Erythroblast (primary cell): Measurements from ENCODE around the gene UBTF.

Experiments
- DNase-seq, 2 experiments: peaks; one replicate each; lab custom pipeline; 2025; lab: John Stamatoyannopoulos, UW
- GATA1 ChIP-seq: IDR thresholded peaks from 2 replicates; pipeline ENCODE4 v1.6.1; 2011; ENCODE audit warnings: low read depth, mild to moderate bottlenecking, control low read depth, low read length, moderate library complexity
- POLR2A ChIP-seq: IDR thresholded peaks from 2 replicates; pipeline ENCODE4 v1.6.1; 2011; ENCODE audit warnings: mild to moderate bottlenecking, low read length

The UBTF gene

DNA sequence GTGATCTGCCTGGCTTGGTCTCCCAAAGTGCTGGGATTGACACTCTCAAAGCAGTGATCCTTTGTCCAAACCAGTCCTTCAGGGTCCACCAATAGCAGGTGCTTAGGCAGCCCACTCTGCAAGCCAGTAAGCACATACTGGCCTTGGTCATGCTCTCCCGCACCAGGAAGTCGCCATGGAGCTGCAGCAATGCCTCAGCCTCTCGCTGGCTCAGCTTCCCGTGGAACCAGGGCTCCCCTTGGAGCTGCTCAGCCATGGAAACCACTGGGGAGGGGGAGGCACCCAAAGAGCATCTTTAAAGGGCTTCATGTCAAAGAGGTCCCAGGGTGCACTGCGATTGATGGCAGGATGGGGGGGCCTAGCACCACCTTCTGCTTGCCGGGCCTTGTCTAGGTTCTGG, 9.6 kb upstream of the UBTF start:
- TF ChIP-seq POLR2A: no peak
- no peak for TF ChIP-seq GATA1
- DNase-seq: no peak

- no peak for DNase-seq
- TF ChIP-seq GATA1 (no peak), POLR2A (peak; percentile 26)
Observed at GRCh38 chr17:44223541-44224071, 4.1 kb upstream of the UBTF start.

DNA sequence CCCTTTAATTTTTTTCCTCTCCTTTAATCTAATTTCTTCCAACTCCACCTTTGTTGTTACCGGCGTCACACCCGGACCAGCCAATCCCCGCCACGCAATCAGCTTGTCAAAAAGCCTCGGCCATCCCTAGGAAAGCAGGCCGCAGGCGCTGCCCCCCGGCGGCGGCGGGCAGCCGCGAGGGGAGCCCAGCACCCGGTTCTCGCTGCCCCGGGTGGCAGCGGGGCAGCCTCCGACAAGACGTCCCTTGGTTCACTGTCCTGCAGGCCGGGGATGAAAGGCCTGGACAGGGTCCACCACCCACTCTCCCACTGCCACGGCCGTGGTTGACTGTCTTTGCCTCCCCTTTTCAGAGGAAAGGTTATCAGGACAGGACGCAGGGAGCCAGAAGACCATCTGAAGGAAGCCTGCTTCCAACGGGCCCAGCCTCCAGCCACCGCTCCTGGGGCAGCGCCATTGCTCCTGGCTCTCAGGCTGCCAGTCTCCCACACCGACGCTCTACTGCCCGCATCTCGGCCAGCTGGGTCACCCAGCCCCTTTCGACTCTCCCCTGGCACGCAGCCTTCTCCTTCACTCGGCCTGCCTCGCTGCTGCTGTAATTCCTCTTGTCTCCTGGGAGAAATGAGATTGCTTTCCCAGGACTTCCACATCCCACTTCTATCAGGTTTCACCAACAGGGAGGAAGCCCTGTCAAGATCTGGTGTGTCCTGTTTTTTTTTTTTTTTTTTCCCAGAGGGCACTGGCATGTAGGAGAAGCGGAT, 2.8 kb upstream of the UBTF start:
- peak; percentile 90 for DNase-seq
- TF ChIP-seq POLR2A (peak; percentile 91), GATA1 (no peak)

- no peak for TF ChIP-seq GATA1
- TF ChIP-seq POLR2A: peak; percentile 95
- DNase-seq: no peak
Observed at GRCh38 chr17:44221862-44222111, 2.3 kb upstream of the UBTF start.

- peak; percentile 89 to 92 for DNase-seq
Observed at GRCh38 chr17:44221084-44221861, 1.8 kb upstream of the UBTF start.

DNA sequence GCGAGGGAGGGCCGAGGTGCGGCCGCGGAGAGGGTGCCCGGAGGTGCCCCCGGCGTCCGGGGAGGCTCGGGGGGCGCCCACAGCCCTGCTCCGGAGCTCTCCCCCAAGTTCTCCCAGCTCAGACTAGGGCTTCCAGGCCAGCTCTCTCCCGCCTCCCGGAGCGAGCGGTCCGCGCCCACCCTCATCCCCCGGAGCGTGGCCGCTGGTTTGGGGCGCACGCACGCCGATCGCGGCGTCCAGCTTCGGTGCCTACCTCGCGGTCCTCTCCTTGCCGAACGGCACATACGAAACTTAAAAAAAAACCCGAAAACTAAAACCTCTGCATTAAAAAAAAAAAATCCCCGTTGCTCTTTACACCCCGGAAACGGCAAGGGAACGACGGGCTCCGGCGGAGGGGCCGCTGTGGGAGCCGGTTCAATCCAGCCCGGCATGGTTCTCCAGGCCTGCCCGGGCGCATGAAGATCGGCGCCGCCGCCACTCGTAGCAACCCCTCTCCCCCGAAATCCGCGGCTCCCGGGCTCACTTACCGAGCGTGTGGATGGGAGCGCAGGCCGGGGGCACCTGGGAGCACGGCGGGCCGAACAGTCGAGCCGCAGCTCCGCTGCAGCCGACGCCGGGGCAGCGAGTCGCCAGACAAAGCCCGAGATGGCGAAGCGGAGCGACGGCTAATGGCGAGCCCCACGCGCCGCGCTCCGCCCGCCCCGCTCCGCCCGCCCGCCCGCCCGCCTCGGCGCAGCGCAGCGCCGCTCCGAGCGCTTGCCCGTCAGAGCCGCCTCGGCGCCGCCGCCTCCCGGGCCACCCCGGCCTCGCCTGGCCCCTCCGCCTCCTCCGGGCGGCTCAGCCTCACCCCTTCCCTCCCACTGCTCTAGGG, 973 bp upstream of the UBTF start:
- TF ChIP-seq GATA1 (no peak), POLR2A (no peak)
- peak; percentile 82 to 86 for DNase-seq

More at GRCh38 chr17:44221084-44221861, 1.8 kb upstream of the UBTF start:
- no peak for TF ChIP-seq GATA1
- no peak for TF ChIP-seq POLR2A

DNA sequence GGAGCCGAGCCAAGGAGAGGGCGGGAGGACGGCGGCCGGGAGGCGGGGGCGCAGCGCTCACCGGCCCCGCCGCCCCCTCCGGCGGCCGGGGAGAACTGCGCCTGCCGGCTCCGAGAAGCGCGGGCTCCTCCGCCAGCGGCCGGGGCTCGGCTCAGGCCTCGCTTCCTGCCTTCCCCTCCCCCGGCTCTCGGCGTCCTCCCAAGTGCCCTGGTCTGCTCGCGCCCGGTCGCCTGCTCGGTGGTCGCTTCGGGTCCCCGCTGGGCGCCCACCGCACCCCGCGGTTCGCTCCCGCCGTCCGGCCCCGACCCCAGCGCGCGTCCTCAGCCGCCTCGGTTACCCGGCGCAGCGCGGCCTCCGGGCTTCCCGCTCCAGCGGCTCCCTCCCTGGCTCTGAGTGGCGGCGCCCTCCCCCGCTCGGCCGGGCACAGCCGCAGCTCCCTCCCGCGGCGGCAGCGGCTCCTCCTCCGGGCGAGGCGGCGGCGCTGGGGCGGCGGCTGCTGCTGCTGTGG, 313 bp downstream of the UBTF start:
- DNase-seq: no peak
- TF ChIP-seq GATA1 (no peak), POLR2A (peak; percentile 59)

GRCh38 chr17:44218344-44219107, 949 bp downstream of the UBTF start:
- DNase-seq: peak; percentile 94 to 97
- TF ChIP-seq POLR2A: no peak
- TF ChIP-seq GATA1: no peak

- TF ChIP-seq GATA1: no peak
- no peak for TF ChIP-seq POLR2A
- no peak for DNase-seq
Observed at GRCh38 chr17:44217738-44218343, 1.6 kb downstream of the UBTF start.

GRCh38 chr17:44216694-44217093, 2.8 kb downstream of the UBTF start:
- TF ChIP-seq POLR2A (no peak), GATA1 (no peak)
- DNase-seq: no peak

- TF ChIP-seq POLR2A (no peak), GATA1 (no peak)
- no peak for DNase-seq
Observed at GRCh38 chr17:44216173-44216572, 3.3 kb downstream of the UBTF start.

GRCh38 chr17:44214896-44215295, 4.6 kb downstream of the UBTF start:
- DNase-seq: no peak
- TF ChIP-seq POLR2A (no peak), GATA1 (no peak)
